Neural cell (in vitro differentiated cells): ENCODE measurements around the gene ZDHHC3. TPM values are rescaled to one million over a fixed set of nuclear protein-coding genes. Genes with fewer than 3 reads are reported as not detected.

Experiments used
- H2AFZ ChIP-seq: fragments of 200-600, 300-800 bp; sonication (generic), shearing (Covaris generic); 2 replicates; pipeline ENCODE4 v1.6.0; 2014; ENCODE audit warnings: low read depth, mild to moderate bottlenecking, antibody characterized with exemption, low read length, moderate library complexity
- H3F3A ChIP-seq: fragments of 200-600 bp; shearing (Covaris generic); 2 replicates; pipeline ENCODE4 v1.6.1; 2016; ENCODE audit warnings: mild to moderate bottlenecking, moderate library complexity, mixed read lengths, antibody characterized with exemption, low read length; ENCODE audit not compliant: insufficient read depth, poor library complexity, severe bottlenecking
- H3K27ac ChIP-seq: fragments of 200-600, 300-800 bp; sonication (generic), shearing (Covaris generic); 2 replicates; pipeline ENCODE4 v1.5.1; 2014; ENCODE audit warnings: mild to moderate bottlenecking, low read length, moderate library complexity
- H3K27me3 ChIP-seq: fragments of 300-800, 200-600 bp; sonication (generic), shearing (Covaris generic); 2 replicates; pipeline ENCODE4 v1.6.0; 2014; ENCODE audit warnings: mild to moderate bottlenecking, low read depth, low read length, moderate library complexity; ENCODE audit not compliant: insufficient read depth
- H3K36me3 ChIP-seq: fragments of 300-800, 200-600 bp; sonication (generic), shearing (Covaris generic); 2 replicates; pipeline ENCODE4 v1.5.1; 2014; ENCODE audit warnings: mild to moderate bottlenecking, antibody characterized with exemption, low read length, moderate library complexity; ENCODE audit not compliant: insufficient read depth
- H3K4me2 ChIP-seq: fragments of 300-800, 200-600 bp; sonication (generic), shearing (Covaris generic); 2 replicates; pipeline ENCODE4 v1.6.0; 2014; ENCODE audit warnings: mild to moderate bottlenecking, low read length
- H3K4me3 ChIP-seq: fragments of 300-800, 200-600 bp; sonication (generic), shearing (Covaris generic); 2 replicates; pipeline ENCODE4 v1.5.1; 2014; ENCODE audit warnings: mild to moderate bottlenecking, low read length, moderate library complexity
- H3K79me2 ChIP-seq: fragments of 200-600 bp; shearing (Covaris generic); replicated peaks from 2 replicates; pipeline ENCODE4 v1.6.0; 2014; ENCODE audit warnings: mild to moderate bottlenecking, low read length, moderate library complexity; ENCODE audit not compliant: insufficient read depth
- H3K9ac ChIP-seq: fragments of 300-800, 200-600 bp; sonication (generic), shearing (Covaris generic); 2 replicates; pipeline ENCODE4 v1.6.1; 2016; ENCODE audit warnings: mild to moderate bottlenecking, low read length, mixed read lengths
- H3K9me2 ChIP-seq: fragments of 200-600 bp; shearing (Covaris generic); 2 replicates; pipeline ENCODE4 v1.6.1; 2016; ENCODE audit warnings: mild to moderate bottlenecking, low read length, mixed read lengths; ENCODE audit not compliant: insufficient read depth
- H3K9me3 ChIP-seq: fragments of 200-600, 300-800 bp; sonication (generic), shearing (Covaris generic); 2 replicates; pipeline ENCODE4 v1.6.1; 2016; ENCODE audit warnings: mild to moderate bottlenecking, mixed run types, low read length, moderate library complexity, mixed read lengths
- H4K20me1 ChIP-seq: fragments of 200-600 bp; shearing (Covaris generic); 2 replicates; pipeline ENCODE4 v1.6.1; 2016; ENCODE audit warnings: mild to moderate bottlenecking, mixed run types; ENCODE audit not compliant: insufficient read depth
- EP300 ChIP-seq: fragments of 450-650 bp; conservative IDR thresholded peaks from 2 replicates; pipeline ENCODE4 v1.6.1; 2014; ENCODE audit warnings: antibody characterized with exemption, mild to moderate bottlenecking, moderate library complexity; ENCODE audit not compliant: poor library complexity, severe bottlenecking
- EZH2 ChIP-seq: fragments of 200-600, 300-800 bp; shearing (Covaris generic), sonication (generic); IDR thresholded peaks from 2 replicates; pipeline ENCODE4 v1.6.1; 2014; ENCODE audit warnings: antibody characterized with exemption, low read length, borderline replicate concordance, mild to moderate bottlenecking; ENCODE audit not compliant: insufficient read depth, poor library complexity, severe bottlenecking
- MXI1 ChIP-seq: fragments of 450-650 bp; conservative IDR thresholded peaks from 2 replicates; pipeline ENCODE4 v1.6.1; 2014; ENCODE audit warnings: antibody characterized with exemption, mild to moderate bottlenecking; ENCODE audit not compliant: poor library complexity, severe bottlenecking
- POLR2AphosphoS5 ChIP-seq: IDR thresholded peaks from 2 replicates; pipeline ENCODE4 v1.6.1; 2012
- RAD21 ChIP-seq: fragments of 450-650 bp; conservative IDR thresholded peaks from 2 replicates; pipeline ENCODE4 v1.6.1; 2014; ENCODE audit warnings: antibody characterized with exemption, mild to moderate bottlenecking, moderate library complexity
- SMC3 ChIP-seq: fragments of 450-650 bp; conservative IDR thresholded peaks from 2 replicates; pipeline ENCODE4 v1.6.1; 2014; ENCODE audit warnings: antibody characterized with exemption, mild to moderate bottlenecking, moderate library complexity; ENCODE audit not compliant: poor library complexity
- TAF1 ChIP-seq: IDR thresholded peaks from 2 replicates; pipeline ENCODE4 v1.6.1; 2012; ENCODE audit warnings: low read depth
- polyA plus RNA-seq: library from polyadenylated mRNA; depleted of rRNA; stranded (reverse); fragments of >200 nt; gene quantifications from 2 replicates; pipeline ENCODE4 v1.2.3, GENCODE V29; 2014
- TF ChIP-seq, protein P1 (sequence below): IDR thresholded peaks from 2 replicates; pipeline ENCODE4 v1.6.1; 2012; ENCODE audit warnings: borderline replicate concordance
- TF ChIP-seq, protein P2 (sequence below): fragments of 450-650 bp; IDR thresholded peaks from 2 replicates; pipeline ENCODE4 v1.5.1; 2014; ENCODE audit warnings: antibody characterized with exemption, mild to moderate bottlenecking, moderate library complexity; ENCODE audit not compliant: poor library complexity, severe bottlenecking

Gene ZDHHC3
- polyA plus RNA-seq, 1 donor from 2014 or later = 35.8 TPM

DNA sequence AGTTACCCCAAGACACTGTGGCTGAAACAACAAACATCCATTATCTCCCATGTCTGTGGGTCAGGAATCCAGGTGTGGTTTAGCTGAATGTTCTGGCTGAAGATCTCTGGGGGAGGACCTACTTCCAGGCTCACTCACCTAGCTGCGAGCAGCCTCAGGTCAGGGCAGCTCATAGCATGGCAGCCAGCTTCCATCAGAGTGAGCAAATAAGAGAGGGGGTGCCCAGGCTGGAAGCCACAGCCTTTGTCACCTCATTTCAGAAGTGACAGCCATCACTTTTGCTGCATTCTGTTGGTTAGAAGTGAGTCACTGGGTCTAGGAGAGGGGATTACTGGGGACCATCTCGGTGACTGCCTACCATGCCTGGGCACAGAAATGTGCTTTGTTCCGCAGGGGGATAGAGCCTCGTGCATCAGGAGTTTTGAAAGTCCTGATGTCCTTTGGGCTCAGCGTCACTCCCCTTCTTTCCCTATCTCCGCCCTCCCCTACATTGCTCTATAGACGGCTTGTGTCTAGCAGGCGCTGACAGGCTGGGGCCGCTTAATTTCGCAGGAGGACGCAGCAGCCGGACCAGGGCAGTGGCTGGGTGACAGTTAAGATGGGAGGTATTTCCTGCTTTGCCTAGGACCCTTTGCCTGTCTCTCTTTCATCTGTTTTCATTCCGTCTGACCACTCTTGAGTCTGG lies 76.1 kb downstream of the ZDHHC3 start:
- H3K79me2 ChIP-seq = no peaks in the 10 kb centered on the region
- H3F3A ChIP-seq = no peaks in the 10 kb centered on the region
- H2AFZ ChIP-seq = no peak overlapping the region
- no peaks in the 10 kb centered on the region for H3K9me3 ChIP-seq
- H3K9me2 ChIP-seq = no peaks in the 10 kb centered on the region
- no peak overlapping the region for H3K4me3 ChIP-seq
- H3K27ac ChIP-seq = no peak overlapping the region
- TF ChIP-seq, protein P1, sequence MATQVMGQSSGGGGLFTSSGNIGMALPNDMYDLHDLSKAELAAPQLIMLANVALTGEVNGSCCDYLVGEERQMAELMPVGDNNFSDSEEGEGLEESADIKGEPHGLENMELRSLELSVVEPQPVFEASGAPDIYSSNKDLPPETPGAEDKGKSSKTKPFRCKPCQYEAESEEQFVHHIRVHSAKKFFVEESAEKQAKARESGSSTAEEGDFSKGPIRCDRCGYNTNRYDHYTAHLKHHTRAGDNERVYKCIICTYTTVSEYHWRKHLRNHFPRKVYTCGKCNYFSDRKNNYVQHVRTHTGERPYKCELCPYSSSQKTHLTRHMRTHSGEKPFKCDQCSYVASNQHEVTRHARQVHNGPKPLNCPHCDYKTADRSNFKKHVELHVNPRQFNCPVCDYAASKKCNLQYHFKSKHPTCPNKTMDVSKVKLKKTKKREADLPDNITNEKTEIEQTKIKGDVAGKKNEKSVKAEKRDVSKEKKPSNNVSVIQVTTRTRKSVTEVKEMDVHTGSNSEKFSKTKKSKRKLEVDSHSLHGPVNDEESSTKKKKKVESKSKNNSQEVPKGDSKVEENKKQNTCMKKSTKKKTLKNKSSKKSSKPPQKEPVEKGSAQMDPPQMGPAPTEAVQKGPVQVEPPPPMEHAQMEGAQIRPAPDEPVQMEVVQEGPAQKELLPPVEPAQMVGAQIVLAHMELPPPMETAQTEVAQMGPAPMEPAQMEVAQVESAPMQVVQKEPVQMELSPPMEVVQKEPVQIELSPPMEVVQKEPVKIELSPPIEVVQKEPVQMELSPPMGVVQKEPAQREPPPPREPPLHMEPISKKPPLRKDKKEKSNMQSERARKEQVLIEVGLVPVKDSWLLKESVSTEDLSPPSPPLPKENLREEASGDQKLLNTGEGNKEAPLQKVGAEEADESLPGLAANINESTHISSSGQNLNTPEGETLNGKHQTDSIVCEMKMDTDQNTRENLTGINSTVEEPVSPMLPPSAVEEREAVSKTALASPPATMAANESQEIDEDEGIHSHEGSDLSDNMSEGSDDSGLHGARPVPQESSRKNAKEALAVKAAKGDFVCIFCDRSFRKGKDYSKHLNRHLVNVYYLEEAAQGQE = no peak
- TF ChIP-seq, protein P2, sequence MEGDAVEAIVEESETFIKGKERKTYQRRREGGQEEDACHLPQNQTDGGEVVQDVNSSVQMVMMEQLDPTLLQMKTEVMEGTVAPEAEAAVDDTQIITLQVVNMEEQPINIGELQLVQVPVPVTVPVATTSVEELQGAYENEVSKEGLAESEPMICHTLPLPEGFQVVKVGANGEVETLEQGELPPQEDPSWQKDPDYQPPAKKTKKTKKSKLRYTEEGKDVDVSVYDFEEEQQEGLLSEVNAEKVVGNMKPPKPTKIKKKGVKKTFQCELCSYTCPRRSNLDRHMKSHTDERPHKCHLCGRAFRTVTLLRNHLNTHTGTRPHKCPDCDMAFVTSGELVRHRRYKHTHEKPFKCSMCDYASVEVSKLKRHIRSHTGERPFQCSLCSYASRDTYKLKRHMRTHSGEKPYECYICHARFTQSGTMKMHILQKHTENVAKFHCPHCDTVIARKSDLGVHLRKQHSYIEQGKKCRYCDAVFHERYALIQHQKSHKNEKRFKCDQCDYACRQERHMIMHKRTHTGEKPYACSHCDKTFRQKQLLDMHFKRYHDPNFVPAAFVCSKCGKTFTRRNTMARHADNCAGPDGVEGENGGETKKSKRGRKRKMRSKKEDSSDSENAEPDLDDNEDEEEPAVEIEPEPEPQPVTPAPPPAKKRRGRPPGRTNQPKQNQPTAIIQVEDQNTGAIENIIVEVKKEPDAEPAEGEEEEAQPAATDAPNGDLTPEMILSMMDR = no peak
- TF ChIP-seq POLR2AphosphoS5 (no peak), MXI1 (no peak), RAD21 (no peak), EP300 (no peak), EZH2 (no peak), TAF1 (no peak), SMC3 (no peak)
- no peak overlapping the region for H3K4me2 ChIP-seq
- no peak overlapping the region for H3K9ac ChIP-seq
- H4K20me1 ChIP-seq = no peaks in the 10 kb centered on the region
- no peaks in the 10 kb centered on the region for H3K36me3 ChIP-seq
- no peaks in the 10 kb centered on the region for H3K27me3 ChIP-seq

DNA sequence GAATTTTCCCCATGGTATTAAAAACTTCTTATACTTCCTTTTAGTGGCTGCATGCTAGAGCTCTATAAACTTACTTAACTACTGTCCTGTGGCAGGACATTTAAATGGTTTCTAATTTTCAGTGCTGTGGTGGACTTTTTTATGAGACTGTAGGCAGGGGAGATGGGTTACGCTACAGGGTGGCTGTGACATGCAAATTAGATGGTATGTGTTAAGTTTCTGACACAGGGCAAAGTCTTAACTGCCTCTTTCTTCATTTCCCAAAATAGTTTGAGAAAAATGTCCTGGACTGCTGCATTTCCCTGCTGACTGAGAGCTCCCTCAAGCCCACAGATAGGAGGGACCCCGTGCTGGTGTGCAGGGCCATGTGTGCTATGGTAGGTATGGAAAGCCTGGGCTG lies 79.5 kb downstream of the ZDHHC3 start:
- H3K9ac ChIP-seq = no peak overlapping the region
- no peak overlapping the region for H3K4me3 ChIP-seq
- no peaks in the 10 kb centered on the region for H3K36me3 ChIP-seq
- H4K20me1 ChIP-seq = no peaks in the 10 kb centered on the region
- no peaks in the 10 kb centered on the region for H3K27me3 ChIP-seq
- H3F3A ChIP-seq = no peaks in the 10 kb centered on the region
- H3K9me2 ChIP-seq = no peaks in the 10 kb centered on the region
- H2AFZ ChIP-seq = no peak overlapping the region
- H3K27ac ChIP-seq = no peak overlapping the region
- H3K4me2 ChIP-seq = no peak overlapping the region
- no peaks in the 10 kb centered on the region for H3K9me3 ChIP-seq
- TF ChIP-seq, protein P2 = no peak
- TF ChIP-seq, protein P1 = no peak
- no peak for TF ChIP-seq POLR2AphosphoS5
- no peak for TF ChIP-seq MXI1
- TF ChIP-seq EZH2 = no peak
- H3K79me2 ChIP-seq = no peaks in the 10 kb centered on the region
